Karpas-422 (cell line): ENCODE data around the gene DMPK. TPM values are rescaled to one million over a fixed set of nuclear protein-coding genes. Genes with fewer than 3 reads are reported as not detected.
A peak's percentile ranks its signal among the peaks of the same experiment; 100 is the strongest.

ENCODE experiments used
- DNase-seq: peaks from one replicate; pipeline ENCODE4 v3.0.0-alpha.2; 2015
- H2AFZ ChIP-seq: fragments of 200-600 bp; sonication (generic); 2 replicates; pipeline ENCODE4 v1.6.1; 2014; ENCODE audit warnings: antibody characterized with exemption, low read length, mixed read lengths
- H3K27ac ChIP-seq: fragments of 200-600 bp; sonication (generic); 2 replicates; pipeline ENCODE4 v1.5.1; 2014; ENCODE audit warnings: mild to moderate bottlenecking, low read length, moderate library complexity
- H3K27me3 ChIP-seq: fragments of 200-600 bp; sonication (generic); 2 replicates; pipeline ENCODE4 v1.6.1; 2014; ENCODE audit warnings: low read length, mixed read lengths
- H3K36me3 ChIP-seq: fragments of 200-600 bp; sonication (generic); 2 replicates; pipeline ENCODE4 v1.6.1; 2014; ENCODE audit warnings: low read length, mixed read lengths; ENCODE audit not compliant: insufficient read depth
- H3K4me1 ChIP-seq: fragments of 200-600 bp; sonication (generic); 2 replicates; pipeline ENCODE4 v1.6.1; 2014; ENCODE audit warnings: mild to moderate bottlenecking, low read length, mixed read lengths
- H3K4me2 ChIP-seq: fragments of 200-600 bp; sonication (generic); 2 replicates; pipeline ENCODE4 v1.6.1; 2014; ENCODE audit warnings: low read length, low read depth, mild to moderate bottlenecking; ENCODE audit not compliant: poor library complexity, severe bottlenecking
- H3K4me3 ChIP-seq: fragments of 200-600 bp; sonication (generic); 2 replicates; pipeline ENCODE4 v1.5.1; 2014; ENCODE audit warnings: mild to moderate bottlenecking, antibody characterized with exemption, low read length, mixed read lengths
- H3K79me2 ChIP-seq: fragments of 200-600 bp; sonication (generic); 2 replicates; pipeline ENCODE4 v1.6.1; 2014; ENCODE audit warnings: mild to moderate bottlenecking, low read length, mixed read lengths
- H3K9ac ChIP-seq: fragments of 200-600 bp; sonication (generic); 2 replicates; pipeline ENCODE4 v1.6.0; 2014; ENCODE audit warnings: low read length
- H3K9me2 ChIP-seq: fragments of 200-600 bp; sonication (generic), shearing (Covaris generic); replicated peaks from 2 replicates; pipeline ENCODE4 v1.6.0; 2014; ENCODE audit warnings: mild to moderate bottlenecking, low read length, moderate library complexity; ENCODE audit not compliant: insufficient read depth
- H3K9me3 ChIP-seq: fragments of 300-700, 200-600 bp; sonication (generic); 2 replicates; pipeline ENCODE4 v1.6.1; 2014; ENCODE audit warnings: low read length, mixed read lengths
- H4K20me1 ChIP-seq: fragments of 200-600 bp; sonication (generic); 2 replicates; pipeline ENCODE4 v1.6.1; 2014; ENCODE audit warnings: mild to moderate bottlenecking, antibody characterized with exemption, low read length, low read depth; ENCODE audit not compliant: insufficient read depth
- total RNA-seq: library from RNA; depleted of rRNA; stranded (reverse); fragments of >200 nt; shearing (Covaris generic); gene quantifications from 2 replicates; pipeline ENCODE4 v1.2.3, GENCODE V29; 2014; ENCODE audit warnings: low replicate concordance

Gene DMPK
- total RNA-seq, 1 experiment from 2014 or later: 11.5 TPM

DNA sequence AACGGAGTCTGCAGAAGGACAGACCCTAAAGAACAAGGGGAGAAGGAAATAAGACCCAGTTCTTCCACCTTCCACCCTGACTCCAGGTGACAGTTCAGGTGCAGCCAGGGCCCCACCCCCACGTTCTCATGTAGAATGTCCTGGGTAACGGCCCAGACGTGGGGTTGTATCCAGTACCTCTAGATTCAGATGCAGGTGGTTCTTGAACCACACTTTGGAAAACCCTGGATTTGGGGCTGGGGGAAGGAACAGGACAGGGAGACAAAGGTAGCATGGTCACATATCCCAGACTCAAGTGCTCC lies 2.2 kb downstream of the DMPK start:
- H3K4me1 ChIP-seq: peaks cover 14% of the 10 kb centered on the region
- no peaks in the 10 kb centered on the region for H3K27me3 ChIP-seq
- no peak overlapping the region for H2AFZ ChIP-seq
- no peak overlapping the region for H3K9ac ChIP-seq
- H3K36me3 ChIP-seq: peaks cover 4% of the 10 kb centered on the region; the same call in 1 of the 2 replicates
- DNase-seq: no peak
- H3K79me2 ChIP-seq: no peaks in the 10 kb centered on the region
- no peaks in the 10 kb centered on the region for H3K9me2 ChIP-seq
- no peak overlapping the region for H3K4me3 ChIP-seq
- no peaks in the 10 kb centered on the region for H3K9me3 ChIP-seq
- no peak overlapping the region for H3K27ac ChIP-seq
- H3K4me2 ChIP-seq: no peak overlapping the region
- peaks cover 10% of the 10 kb centered on the region; the same call in 1 of the 2 replicates for H4K20me1 ChIP-seq

DNA sequence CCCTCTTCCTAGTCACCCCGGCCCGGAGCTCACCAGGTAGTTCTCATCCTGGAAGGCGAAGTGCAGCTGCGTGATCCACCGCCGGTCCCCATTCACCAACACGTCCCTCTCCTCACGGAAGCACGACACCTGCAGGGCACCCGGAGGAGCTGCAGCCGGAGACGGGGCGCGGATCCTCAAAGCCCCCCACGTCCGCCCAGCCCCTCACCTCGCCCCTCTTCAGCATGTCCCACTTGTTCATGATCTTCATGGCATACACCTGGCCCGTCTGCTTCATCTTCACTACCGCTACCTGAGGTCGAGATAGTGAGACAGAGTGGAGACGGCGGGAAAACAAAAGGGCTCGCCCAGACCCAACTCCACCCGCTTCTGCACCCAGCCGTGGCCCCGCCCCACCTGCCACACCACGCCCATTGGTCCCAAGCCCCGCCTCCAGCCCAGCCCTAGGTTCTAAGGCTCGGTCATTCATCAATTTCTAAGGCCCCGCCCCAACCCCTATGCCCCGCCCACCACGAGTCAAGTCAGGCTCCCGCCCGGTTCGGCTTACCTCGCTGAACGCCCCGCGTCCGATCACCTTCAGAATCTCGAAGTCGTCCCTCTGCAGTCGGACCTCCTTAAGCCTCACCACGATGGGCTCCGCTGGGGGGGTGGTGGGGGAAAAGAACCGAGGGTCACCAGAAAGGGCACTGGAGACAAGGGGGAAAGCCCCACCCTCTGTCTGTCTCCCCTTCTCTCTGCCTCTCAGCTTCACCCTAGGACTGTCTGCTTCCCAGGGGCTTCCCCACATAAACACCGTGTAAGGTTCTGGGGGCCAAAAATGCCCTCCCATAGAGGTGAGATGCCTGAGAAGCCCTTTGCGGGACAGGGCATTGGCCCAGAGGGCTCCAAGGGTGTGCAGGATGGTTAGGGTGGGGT lies 2.8 kb downstream of the DMPK start:
- H4K20me1 ChIP-seq: peaks cover 10% of the 10 kb centered on the region; the same call in 1 of the 2 replicates
- H3K9me3 ChIP-seq: no peaks in the 10 kb centered on the region
- no peaks in the 10 kb centered on the region for H3K79me2 ChIP-seq
- no peak overlapping the region for H3K27ac ChIP-seq
- H3K4me1 ChIP-seq: peaks cover 14% of the 10 kb centered on the region
- H3K27me3 ChIP-seq: no peaks in the 10 kb centered on the region
- no peaks in the 10 kb centered on the region for H3K9me2 ChIP-seq
- H3K4me2 ChIP-seq: peak overlapping the region; percentile 58
- peak overlapping the region; percentile 38; the same call in 1 of the 2 replicates for H3K4me3 ChIP-seq
- H3K9ac ChIP-seq: peak overlapping the region; percentile 44
- peak; percentile 97 for DNase-seq
- no peak overlapping the region for H2AFZ ChIP-seq
- H3K36me3 ChIP-seq: peaks cover 4% of the 10 kb centered on the region; the same call in 1 of the 2 replicates

GRCh38 chr19:45778010-45778661 lies 4.2 kb downstream of the DMPK start:
- no peak overlapping the region for H3K9ac ChIP-seq
- no peaks in the 10 kb centered on the region for H3K27me3 ChIP-seq
- H2AFZ ChIP-seq: no peak overlapping the region
- no peaks in the 10 kb centered on the region for H3K9me2 ChIP-seq
- peaks cover 14% of the 10 kb centered on the region for H3K4me1 ChIP-seq
- H3K27ac ChIP-seq: no peak overlapping the region
- no peak for DNase-seq
- no peaks in the 10 kb centered on the region for H3K9me3 ChIP-seq
- H3K36me3 ChIP-seq: peaks cover 4% of the 10 kb centered on the region; the same call in 1 of the 2 replicates
- H3K4me3 ChIP-seq: no peak overlapping the region
- H3K4me2 ChIP-seq: no peak overlapping the region
- no peaks in the 10 kb centered on the region for H3K79me2 ChIP-seq
- peaks cover 6% of the 10 kb centered on the region; the same call in 1 of the 2 replicates for H4K20me1 ChIP-seq

DNA sequence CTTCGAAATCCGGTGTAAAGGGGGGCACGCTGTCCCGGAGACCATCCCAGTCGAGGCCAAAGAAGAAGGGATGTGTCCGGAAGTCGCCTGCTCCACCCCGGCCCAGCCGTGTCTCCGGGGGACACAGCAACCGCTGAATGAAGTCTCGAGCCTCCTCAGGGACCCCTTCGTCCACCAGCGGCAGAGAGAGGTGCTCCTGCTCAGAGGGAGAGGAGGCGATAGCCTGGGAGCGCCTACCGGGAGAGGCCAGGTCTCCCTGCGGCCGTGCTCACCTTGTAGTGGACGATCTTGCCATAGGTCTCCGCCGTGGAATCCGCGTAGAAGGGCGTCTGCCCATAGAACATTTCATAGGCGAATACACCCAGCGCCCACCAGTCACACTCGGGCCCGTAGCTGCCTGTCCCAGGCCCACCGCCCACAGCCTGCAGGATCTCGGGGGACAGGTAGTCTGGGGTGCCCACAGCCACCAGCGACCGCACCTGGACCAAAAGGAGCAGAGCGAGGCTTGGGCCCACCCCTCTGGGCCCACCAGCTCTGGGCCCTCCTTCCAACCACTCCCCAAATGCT lies 4.8 kb downstream of the DMPK start:
- no peak for DNase-seq
- no peak overlapping the region for H2AFZ ChIP-seq
- no peak overlapping the region for H3K27ac ChIP-seq
- no peak overlapping the region for H3K4me2 ChIP-seq
- peaks cover 14% of the 10 kb centered on the region for H3K4me1 ChIP-seq
- H3K36me3 ChIP-seq: peaks cover 4% of the 10 kb centered on the region; the same call in 1 of the 2 replicates
- no peak overlapping the region for H3K9ac ChIP-seq
- no peaks in the 10 kb centered on the region for H3K9me3 ChIP-seq
- H4K20me1 ChIP-seq: peaks cover 6% of the 10 kb centered on the region; the same call in 1 of the 2 replicates
- H3K4me3 ChIP-seq: no peak overlapping the region
- H3K79me2 ChIP-seq: no peaks in the 10 kb centered on the region
- H3K9me2 ChIP-seq: no peaks in the 10 kb centered on the region
- no peaks in the 10 kb centered on the region for H3K27me3 ChIP-seq

GRCh38 chr19:45774765-45775164 lies 7.5 kb downstream of the DMPK start:
- no peak for DNase-seq
- no peak overlapping the region for H3K4me3 ChIP-seq
- H4K20me1 ChIP-seq: 0 out of 2 replicates have a peak, but pooled peaks cover 3% of the 10 kb centered on the region
- H3K9ac ChIP-seq: no peak overlapping the region
- H3K4me2 ChIP-seq: no peak overlapping the region
- H3K9me3 ChIP-seq: no peaks in the 10 kb centered on the region
- H3K36me3 ChIP-seq: peaks cover 4% of the 10 kb centered on the region; the same call in 1 of the 2 replicates
- no peaks in the 10 kb centered on the region for H3K27me3 ChIP-seq
- no peaks in the 10 kb centered on the region for H3K9me2 ChIP-seq
- H2AFZ ChIP-seq: no peak overlapping the region
- H3K79me2 ChIP-seq: no peaks in the 10 kb centered on the region
- H3K4me1 ChIP-seq: peaks cover 21% of the 10 kb centered on the region
- no peak overlapping the region for H3K27ac ChIP-seq

DNA sequence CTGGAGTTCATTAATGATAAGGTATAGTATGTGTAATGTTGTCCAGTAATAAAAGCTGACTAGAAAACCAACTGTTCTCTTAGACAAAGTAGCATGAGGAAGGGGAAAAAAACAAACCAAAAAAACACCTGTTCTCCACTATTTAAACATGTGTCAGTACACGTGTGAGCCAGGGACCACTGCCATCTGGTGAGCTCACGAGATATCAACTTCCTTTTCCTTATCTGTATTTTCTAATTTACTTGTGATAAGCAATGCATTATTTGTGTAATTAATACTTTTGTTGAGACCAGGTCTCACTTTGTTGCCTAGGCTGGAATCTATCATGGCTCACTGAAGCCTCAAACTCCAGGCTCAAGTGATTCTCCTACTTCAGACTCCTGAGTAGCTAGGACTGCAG lies 8.9 kb downstream of the DMPK start:
- H3K4me2 ChIP-seq: no peak overlapping the region
- peaks cover 19% of the 10 kb centered on the region for H3K4me1 ChIP-seq
- H3K4me3 ChIP-seq: no peak overlapping the region
- peaks cover 4% of the 10 kb centered on the region; the same call in 1 of the 2 replicates for H3K36me3 ChIP-seq
- H3K9me3 ChIP-seq: no peaks in the 10 kb centered on the region
- no peak for DNase-seq
- no peak overlapping the region for H3K27ac ChIP-seq
- H3K27me3 ChIP-seq: no peaks in the 10 kb centered on the region
- H3K9me2 ChIP-seq: no peaks in the 10 kb centered on the region
- no peak overlapping the region for H2AFZ ChIP-seq
- 0 out of 2 replicates have a peak, but pooled peaks cover 4% of the 10 kb centered on the region for H4K20me1 ChIP-seq
- H3K79me2 ChIP-seq: no peaks in the 10 kb centered on the region
- no peak overlapping the region for H3K9ac ChIP-seq

- Histone ChIP-seq H3K9me2 (no peaks in the 10 kb centered on the region), H3K4me3 (no peak overlapping the region), H4K20me1 (0 out of 2 replicates have a peak, but pooled peaks cover 4% of the 10 kb centered on the region)
Measured at GRCh38 chr19:45772912-45773311, 9.4 kb downstream of the DMPK start.

More at GRCh38 chr19:45772912-45773311, 9.4 kb downstream of the DMPK start:
- no peak for DNase-seq
- Histone ChIP-seq H2AFZ (no peak overlapping the region), H3K36me3 (peaks cover 4% of the 10 kb centered on the region; the same call in 1 of the 2 replicates), H3K27me3 (no peaks in the 10 kb centered on the region), H3K9me3 (no peaks in the 10 kb centered on the region), H3K27ac (no peak overlapping the region), H3K4me2 (no peak overlapping the region), H3K9ac (no peak overlapping the region), H3K4me1 (peaks cover 23% of the 10 kb centered on the region), H3K79me2 (no peaks in the 10 kb centered on the region)
